Activated CD8-positive, alpha-beta memory T cell treated with anti-CD3 and anti-CD28 coated beads, Interleukin-2, amount 50 U/mL, for 4 hours (primary cell): ENCODE measurements around the gene AVPR2.

Experiments used
- DNase-seq: peaks from one replicate; pipeline ENCODE4 v3.0.0-alpha.2; 2020

The AVPR2 gene

GRCh38 chrX:153871946-153872878 lies 32.3 kb upstream of the AVPR2 start:
- no peak for DNase-seq

- DNase-seq, result no peak
These were observed 31.0 kb upstream of the AVPR2 start for GRCh38 chrX:153873282-153874084.

- DNase-seq, result no peak
These were observed 30.4 kb upstream of the AVPR2 start for GRCh38 chrX:153874085-153874365.

GRCh38 chrX:153874366-153875125 lies 29.9 kb upstream of the AVPR2 start:
- no peak for DNase-seq

GRCh38 chrX:153875391-153876111 lies 28.9 kb upstream of the AVPR2 start:
- peak; percentile 70 for DNase-seq

GRCh38 chrX:153876112-153876491 lies 28.4 kb upstream of the AVPR2 start:
- DNase-seq, result no peak

- no peak for DNase-seq
These were observed 26.8 kb upstream of the AVPR2 start for GRCh38 chrX:153877571-153878261.

- DNase-seq, result no peak
These were observed 26.1 kb upstream of the AVPR2 start for GRCh38 chrX:153878345-153878744.

- DNase-seq, result no peak
These were observed 25.4 kb upstream of the AVPR2 start for GRCh38 chrX:153878969-153879653.

- no peak for DNase-seq
These were observed 24.6 kb upstream of the AVPR2 start for GRCh38 chrX:153879741-153880439.

- DNase-seq, result no peak
These were observed 24.0 kb upstream of the AVPR2 start for GRCh38 chrX:153880440-153880815.

- no peak for DNase-seq
These were observed 23.2 kb upstream of the AVPR2 start for GRCh38 chrX:153881281-153881680.

GRCh38 chrX:153882086-153882498 lies 22.4 kb upstream of the AVPR2 start:
- no peak for DNase-seq

GRCh38 chrX:153882557-153882956 lies 21.9 kb upstream of the AVPR2 start:
- DNase-seq, result no peak

GRCh38 chrX:153883163-153883843 lies 21.2 kb upstream of the AVPR2 start:
- DNase-seq, result no peak

- no peak for DNase-seq
These were observed 20.3 kb upstream of the AVPR2 start for GRCh38 chrX:153884136-153884535.

GRCh38 chrX:153884590-153884989 lies 19.9 kb upstream of the AVPR2 start:
- DNase-seq, result no peak

- no peak for DNase-seq
These were observed 19.2 kb upstream of the AVPR2 start for GRCh38 chrX:153885208-153885787.

- peak; percentile 38 for DNase-seq
These were observed 18.2 kb upstream of the AVPR2 start, which contains the start of gene L1CAM for GRCh38 chrX:153885968-153886903. L1CAM (minus strand) TSS chrX:153886173; CDS start chrX:153875836, 10,337 bp downstream.
